ENCODE data around the gene ARHGAP8. TPM values are rescaled to one million over a fixed set of nuclear protein-coding genes. Genes with fewer than 3 reads are reported as not detected.

ARHGAP8 gene
- total RNA-seq, 1 donor from 2014 or later: 18.1 TPM

- DNase-seq (no peak), ATAC-seq (no peak)
- H3K4me1 ChIP-seq: no peaks in the 10 kb centered on the region
- H3K27me3 ChIP-seq: no peaks in the 10 kb centered on the region
- no peak overlapping the region for H3K4me3 ChIP-seq
- H3K27ac ChIP-seq: no peak overlapping the region
- no peaks in the 10 kb centered on the region for H3K36me3 ChIP-seq
- no peak for TF ChIP-seq CTCF (IDR thresholded peaks at IDR 0.05)
- intact Hi-C loops (cut with DNase I): no loop called here
- H3K9me3 ChIP-seq: no peaks in the 10 kb centered on the region
Observed at GRCh38 chr22:44827666-44828190, 75.4 kb downstream of the ARHGAP8 start.

DNA sequence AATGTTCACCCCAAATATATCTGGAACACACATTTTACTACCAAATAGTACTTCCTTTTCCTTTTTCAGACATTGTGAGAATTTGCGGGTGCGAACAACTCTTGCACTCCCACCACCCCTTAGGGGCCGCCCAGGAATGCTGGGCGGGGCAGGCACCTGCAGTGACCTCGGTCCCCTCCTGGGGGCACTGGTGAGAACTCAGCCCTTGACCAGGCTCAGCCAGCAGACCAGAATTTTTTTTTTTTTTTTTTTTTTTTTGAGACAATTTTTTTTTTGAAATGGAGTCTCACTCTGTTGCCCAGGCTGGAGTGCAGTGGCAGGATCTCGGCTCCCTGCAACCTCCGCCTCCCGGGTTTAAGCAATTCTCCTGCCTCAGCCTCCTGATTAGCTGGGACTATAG is 75.8 kb downstream of the ARHGAP8 start:
- peak; percentile 37 for TF ChIP-seq CTCF (IDR thresholded peaks at IDR 0.05)
- Histone ChIP-seq H3K4me1 (no peaks in the 10 kb centered on the region), H3K36me3 (no peaks in the 10 kb centered on the region), H3K9me3 (no peaks in the 10 kb centered on the region), H3K27me3 (no peaks in the 10 kb centered on the region), H3K27ac (no peak overlapping the region), H3K4me3 (no peak overlapping the region)
- ATAC-seq (peak; percentile 59), DNase-seq (no peak)
- intact Hi-C loops (cut with DNase I): no loop called here

DNA sequence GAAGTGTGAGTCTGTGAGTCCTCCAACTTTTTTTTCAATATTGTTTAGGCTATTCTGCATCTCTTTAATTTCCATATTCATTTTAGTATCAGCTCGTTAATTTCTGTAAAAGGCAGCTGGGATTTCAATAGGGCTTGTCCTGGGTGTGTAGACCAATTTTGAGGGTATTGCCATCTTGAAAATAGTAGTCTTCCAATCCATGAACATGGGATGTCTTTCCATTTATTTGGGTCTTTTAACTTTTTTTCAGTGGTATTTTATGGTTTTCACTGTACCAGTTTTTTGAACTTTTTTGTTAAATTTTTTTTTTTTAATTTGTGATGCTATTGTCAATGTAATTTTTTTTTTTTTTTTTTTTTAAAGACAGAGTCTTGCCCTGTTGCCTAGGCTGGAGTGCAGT is 79.5 kb downstream of the ARHGAP8 start:
- ATAC-seq: no peak
- no peak overlapping the region for H3K27ac ChIP-seq
- no peak for TF ChIP-seq CTCF (IDR thresholded peaks at IDR 0.05)
- intact Hi-C loops (cut with DNase I): no loop called here
- no peak for DNase-seq
- H3K27me3 ChIP-seq: no peaks in the 10 kb centered on the region
- H3K9me3 ChIP-seq: peaks cover 8% of the 10 kb centered on the region
- no peaks in the 10 kb centered on the region for H3K36me3 ChIP-seq
- no peaks in the 10 kb centered on the region for H3K4me1 ChIP-seq
- no peak overlapping the region for H3K4me3 ChIP-seq

GRCh38 chr22:44834065-44834464 is 81.7 kb downstream of the ARHGAP8 start:
- H3K4me1 ChIP-seq: no peaks in the 10 kb centered on the region
- H3K27ac ChIP-seq: no peak overlapping the region
- H3K36me3 ChIP-seq: no peaks in the 10 kb centered on the region
- no peak for TF ChIP-seq CTCF (IDR thresholded peaks at IDR 0.05)
- ATAC-seq (no peak), DNase-seq (no peak)
- peaks cover 8% of the 10 kb centered on the region for H3K9me3 ChIP-seq
- intact Hi-C loops (cut with DNase I): no loop called here
- H3K27me3 ChIP-seq: no peaks in the 10 kb centered on the region
- no peak overlapping the region for H3K4me3 ChIP-seq

DNA sequence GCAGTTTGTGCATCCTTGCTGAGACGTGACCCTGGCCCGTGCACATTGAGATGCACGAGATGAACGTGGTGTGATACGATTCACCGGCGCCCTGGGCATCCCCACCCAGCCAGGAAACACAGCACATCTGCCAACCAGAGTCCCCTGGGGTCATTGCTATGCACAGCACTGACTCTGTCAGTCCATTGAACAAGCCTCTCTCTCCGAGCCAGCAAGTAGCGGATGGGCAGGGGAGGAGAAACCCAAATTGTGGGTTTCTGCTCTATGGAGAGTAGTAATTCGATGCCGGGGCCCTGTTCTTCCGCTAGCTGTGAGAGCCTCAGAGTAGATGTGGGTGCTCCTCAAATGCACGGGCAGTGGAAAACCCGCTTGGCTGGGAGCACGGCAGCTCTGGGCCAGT is 85.1 kb downstream of the ARHGAP8 start:
- DNase-seq: no peak
- TF ChIP-seq CTCF (IDR thresholded peaks at IDR 0.05): no peak

More for the DNA sequence above, 85.1 kb downstream of the ARHGAP8 start:
- no peak for ATAC-seq
- Histone ChIP-seq H3K4me1 (no peaks in the 10 kb centered on the region), H3K4me3 (no peak overlapping the region), H3K36me3 (no peaks in the 10 kb centered on the region), H3K27me3 (no peaks in the 10 kb centered on the region), H3K9me3 (peaks cover 8% of the 10 kb centered on the region), H3K27ac (no peak overlapping the region)
- intact Hi-C loops (cut with DNase I): no loop called here

All from upper lobe of right lung (tissue), 1 donor.